NCI-H226 (cell line): Measurements from ENCODE around the gene CEP112.
"Not testable (repeated sequence)": the region's sequence is repeated elsewhere in the genome, so short reads cannot be mapped to it uniquely, and the experiment has no call there.

Experiments
- DNase-seq: peaks from one replicate; pipeline ENCODE4 v3.0.0-alpha.2; 2015

Gene CEP112

DNA sequence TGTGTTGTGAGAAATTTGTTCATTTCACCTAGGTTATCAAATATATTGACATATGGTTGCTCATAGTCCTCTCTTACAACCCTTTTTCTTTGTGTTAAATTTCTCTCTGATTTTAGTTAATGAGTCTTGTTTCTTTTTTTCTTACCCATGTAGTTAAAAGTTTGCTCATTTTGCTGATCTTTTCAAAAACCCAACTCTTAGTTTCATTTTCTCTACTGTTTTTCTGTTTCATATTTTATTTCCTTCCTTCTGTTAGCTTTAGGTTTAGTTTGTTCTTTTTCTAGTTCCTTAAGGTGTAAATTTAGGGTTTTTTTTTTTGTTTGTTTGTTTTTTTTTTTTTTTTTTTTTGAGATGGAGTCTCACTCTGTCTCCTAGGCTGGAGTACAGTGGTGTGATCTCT is 42.4 kb downstream of the CEP112 start:
- DNase-seq, result no peak

DNA sequence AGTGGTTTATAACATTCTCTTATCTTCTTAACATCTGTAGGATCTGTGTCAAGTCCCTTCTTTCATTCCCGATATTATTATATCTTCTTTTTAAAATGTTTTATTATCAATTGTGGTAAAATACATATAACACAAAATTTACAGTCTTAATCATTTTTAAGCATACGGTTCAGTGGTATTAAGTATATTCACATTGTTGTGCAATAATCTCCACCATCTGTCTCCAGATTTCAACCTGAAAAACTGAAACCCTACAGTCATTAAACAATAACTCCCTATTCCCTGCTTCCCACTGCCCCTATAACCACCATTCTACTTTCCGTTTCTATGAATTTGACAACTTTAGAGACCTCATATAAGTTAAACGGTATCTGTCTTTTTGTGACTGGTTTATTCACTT is 45.5 kb downstream of the CEP112 start:
- no peak for DNase-seq

DNA sequence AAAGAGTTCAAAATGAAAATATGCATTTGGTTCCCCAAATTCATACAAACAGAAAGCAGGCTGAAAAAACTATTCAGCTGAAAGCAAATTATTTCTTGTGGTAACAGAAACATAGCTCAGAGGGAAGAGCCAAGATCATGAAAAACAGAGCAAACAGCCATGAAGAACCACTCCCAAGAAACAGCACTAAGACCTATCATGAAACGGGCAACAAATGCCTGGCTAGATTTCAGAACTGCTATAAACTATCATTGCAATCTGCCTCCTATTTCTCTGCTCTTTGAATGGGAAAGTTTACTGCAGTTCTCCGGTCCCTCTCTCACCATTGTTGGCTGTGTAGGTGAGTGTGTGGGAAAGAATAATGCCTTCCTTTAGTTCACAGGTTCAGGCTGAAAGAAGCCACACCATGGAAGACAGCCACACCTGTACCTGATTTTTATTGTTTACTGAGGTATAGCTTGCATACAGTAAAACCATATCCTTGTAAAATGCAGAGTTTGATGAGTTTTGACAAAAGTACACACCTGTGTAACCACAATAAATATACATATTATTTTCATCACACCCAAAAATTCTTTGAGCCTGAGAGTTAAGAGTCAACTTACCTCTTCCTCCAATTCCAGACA is 48.2 kb downstream of the CEP112 start:
- no peak for DNase-seq

DNA sequence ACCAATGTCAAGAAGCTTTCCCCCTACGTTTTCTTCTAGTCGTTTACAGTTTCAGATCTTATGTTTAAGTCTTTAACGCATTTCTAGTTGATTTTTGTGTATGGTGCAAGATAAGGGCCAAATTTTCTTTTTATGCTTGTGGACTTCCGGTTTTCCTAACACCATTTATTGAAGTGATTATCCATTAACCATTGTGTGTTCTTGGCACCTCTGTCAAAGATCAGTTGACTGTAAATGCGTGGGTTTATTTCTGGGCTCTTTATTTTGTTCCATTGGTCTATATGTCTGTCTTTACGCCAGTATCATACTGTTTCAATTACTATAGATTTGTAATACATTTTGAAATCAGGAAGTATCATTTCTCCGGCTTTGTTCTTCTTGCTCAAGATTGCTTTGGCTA is 49.5 kb downstream of the CEP112 start:
- no peak for DNase-seq

DNA sequence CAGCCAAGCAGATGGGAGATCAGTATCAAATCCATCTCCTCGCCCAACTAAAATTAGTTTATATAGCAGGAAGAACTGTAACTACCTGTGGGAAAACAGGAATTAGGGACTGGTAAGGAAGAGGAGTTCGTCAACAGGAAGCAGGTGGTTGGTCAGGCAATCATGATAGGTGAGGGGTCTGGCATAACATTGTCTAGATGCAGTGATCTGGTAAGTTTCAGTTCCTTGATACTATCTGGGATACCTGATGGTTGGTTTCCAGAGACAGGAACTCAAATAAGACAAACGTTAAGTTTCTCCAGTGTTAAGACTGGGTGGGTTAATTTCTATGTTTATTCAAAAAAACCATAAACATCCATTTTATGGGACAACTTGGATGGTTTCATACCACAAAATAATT is 53.8 kb downstream of the CEP112 start:
- no peak for DNase-seq

DNA sequence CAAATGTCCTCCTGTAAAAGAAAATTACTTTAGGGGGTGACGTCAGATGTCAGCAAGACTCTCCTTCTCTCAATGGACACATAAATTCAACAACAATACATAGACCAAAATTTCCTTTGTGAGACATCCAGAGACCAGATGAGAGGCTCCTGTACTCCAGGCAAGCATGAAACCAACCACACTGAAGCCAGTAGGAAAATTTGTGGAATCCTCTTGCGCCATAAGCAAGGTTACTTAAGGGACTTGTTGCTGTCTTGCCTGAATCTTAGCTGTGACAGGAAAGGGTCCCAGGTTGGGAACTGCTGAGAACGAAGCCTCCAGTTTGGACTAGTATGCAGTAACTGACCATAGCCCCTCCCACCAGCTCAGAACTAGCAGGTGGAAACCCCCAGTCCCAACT is 56.0 kb downstream of the CEP112 start:
- DNase-seq, result no peak

DNA sequence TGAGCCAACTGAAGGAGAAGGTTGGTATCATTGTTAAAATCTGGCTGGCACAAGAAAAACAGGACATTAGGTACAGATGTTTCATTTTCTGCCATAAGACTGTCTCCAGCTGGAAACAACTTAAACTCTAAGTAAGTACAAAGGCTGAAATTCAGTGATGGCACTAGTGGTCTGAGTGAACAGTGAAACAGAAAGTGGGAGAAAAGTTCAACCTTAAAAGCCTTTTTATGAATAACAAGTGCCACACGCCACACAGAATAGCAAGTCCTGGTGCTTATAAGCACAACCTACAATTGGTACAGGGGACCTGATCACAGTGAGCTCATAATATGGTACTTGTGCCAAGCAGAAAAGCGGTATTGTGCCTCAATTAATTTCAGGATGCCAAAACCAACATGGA is 56.7 kb downstream of the CEP112 start:
- no peak for DNase-seq

DNA sequence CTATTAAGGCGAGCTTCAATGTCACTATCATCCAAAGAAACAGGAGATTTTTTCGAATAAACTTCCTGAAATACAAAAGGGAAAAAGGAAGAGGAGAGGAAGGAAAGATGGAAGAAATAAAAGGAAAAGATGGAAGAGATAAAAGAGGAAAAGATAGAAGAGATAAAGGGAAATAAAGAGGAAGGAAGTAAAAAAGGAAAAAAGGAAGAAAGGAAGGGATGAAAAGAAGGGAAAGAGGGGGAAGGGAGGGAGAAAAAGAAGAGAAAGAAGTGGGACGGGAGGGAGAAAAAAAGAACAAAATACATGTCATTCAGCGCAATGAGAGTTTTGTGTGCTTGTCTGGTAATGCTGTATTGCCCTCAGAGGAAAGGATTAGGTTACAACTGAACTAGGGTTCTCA is 62.2 kb downstream of the CEP112 start:
- DNase-seq, result no peak

DNA sequence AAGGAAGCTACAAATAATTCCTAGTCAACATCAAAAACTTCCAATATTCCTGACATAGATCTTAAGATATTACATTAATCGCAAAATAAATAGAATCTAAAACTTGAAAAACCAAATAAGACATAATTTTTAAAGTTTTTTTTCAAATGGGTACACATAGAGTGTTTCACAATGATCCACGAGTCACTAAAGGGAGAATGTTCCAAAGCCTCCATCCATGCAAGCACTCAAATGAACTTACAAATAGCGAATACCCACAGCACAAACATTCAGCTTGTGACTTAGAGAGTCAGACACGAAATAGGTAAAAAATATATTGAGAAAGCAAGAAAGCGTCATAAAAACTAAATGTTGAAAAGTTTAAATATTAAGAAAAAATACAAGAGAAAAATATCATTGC is 65.7 kb downstream of the CEP112 start:
- DNase-seq, result no peak

DNA sequence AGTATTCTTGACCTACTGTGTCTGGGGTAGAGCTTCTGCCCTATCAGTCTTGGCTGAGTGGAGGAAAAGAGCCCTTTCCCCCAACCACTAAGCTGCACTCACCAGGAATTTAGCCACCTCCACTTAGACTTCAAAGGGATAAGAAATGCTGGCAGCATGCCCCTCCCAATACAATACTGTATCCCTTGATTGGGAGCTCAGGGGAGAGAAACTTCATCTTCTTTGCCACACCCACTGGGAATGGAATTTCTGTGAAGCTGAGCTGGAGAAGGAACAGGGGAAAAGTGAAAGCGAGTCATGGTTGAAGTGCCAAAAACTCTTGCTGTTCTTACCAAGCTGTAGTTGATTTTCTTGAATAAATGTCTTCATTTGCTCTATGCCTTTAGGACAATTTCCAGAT is 68.8 kb downstream of the CEP112 start:
- DNase-seq, result peak; percentile 79

DNA sequence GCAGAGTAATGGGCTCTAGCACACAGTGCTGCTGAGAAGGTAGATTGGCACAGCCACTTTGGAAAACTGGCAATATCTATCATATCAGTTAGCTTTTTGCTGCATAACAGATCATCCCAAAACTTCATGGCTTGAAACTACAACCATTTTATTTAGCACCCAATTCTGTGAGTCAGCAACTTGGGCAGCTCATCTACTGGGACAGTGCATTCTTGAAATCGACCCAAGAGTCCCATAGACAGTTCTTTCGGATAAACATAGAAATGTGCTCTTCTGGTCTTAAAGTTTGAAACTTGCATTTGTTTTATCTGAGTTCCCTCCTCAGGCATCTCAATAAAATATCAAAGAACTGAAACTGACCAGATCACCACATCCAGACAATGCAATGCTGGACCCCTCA is 76.7 kb downstream of the CEP112 start:
- DNase-seq, result no peak

DNA sequence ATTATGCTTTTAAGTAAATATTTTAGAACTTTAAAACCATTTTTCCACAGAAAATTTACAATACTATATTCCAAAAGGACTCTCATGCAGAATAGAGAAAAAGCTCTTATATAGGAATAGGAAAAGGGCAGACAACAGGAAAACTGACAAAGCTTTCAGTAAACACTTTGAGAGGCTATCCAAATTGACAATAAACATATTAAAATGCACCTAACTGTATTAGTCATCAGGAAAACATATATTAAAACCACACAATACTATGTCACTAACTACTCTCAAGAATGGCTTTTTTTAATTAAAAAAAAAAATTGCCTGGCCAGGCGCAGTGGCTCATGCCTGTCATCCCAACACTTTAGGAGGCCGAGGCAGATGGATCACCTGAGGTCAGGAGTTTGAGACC is 77.3 kb downstream of the CEP112 start:
- no peak for DNase-seq

DNA sequence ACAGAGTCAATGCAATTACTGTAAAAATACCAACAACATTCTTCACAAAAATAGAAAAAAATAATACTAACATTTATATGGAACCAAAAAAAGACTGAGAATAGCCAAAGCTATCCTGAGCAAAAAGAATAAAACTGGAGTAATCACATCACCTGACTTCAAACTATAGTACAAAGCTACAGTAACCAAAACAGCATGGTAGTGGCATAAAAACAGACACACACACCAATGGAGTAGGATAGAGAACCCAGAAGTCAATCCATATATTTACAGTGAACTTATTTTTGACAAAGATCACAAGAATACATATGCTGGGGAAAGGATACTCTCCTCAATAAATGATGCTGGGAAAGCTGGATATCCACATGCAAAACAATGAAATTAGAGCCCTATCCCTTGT is 84.2 kb downstream of the CEP112 start:
- DNase-seq, result no peak

DNA sequence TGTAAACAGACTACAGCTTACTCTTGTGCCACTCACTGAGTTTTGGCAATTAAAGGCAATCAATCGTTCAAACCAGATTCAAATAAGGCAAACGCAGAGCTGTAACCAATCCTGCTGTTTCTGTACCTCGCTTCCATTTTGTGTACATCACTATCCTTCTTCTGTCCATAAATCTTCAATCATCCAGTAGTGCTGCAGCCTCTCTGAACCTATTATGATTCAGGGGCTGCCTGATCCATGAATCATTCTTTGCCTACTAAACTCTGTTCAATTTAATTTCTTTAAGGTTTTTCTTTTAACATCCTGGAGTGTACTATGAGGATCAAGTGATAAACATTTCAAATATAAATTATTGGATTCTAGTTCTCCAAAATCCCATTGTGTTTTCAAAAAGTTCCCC is 93.9 kb downstream of the CEP112 start:
- DNase-seq, result no peak

DNA sequence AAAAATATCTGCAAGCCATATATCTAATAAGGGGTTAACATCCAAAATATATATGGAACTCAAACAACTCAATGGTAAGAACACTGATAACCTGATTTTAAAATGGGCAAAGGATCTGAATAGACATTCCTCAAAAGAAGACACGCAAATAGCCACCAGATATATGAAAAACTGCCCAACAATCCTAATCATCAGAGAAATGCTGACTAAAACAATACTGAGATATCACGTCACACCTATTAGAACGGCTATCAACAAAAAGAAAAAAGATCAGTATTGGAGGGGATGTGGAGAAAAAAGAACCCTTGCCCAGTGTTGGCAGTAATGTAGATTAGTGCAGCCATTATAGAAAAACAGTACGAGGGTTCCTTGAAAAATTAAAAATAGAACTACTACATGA is 97.2 kb downstream of the CEP112 start:
- DNase-seq, result no peak

DNA sequence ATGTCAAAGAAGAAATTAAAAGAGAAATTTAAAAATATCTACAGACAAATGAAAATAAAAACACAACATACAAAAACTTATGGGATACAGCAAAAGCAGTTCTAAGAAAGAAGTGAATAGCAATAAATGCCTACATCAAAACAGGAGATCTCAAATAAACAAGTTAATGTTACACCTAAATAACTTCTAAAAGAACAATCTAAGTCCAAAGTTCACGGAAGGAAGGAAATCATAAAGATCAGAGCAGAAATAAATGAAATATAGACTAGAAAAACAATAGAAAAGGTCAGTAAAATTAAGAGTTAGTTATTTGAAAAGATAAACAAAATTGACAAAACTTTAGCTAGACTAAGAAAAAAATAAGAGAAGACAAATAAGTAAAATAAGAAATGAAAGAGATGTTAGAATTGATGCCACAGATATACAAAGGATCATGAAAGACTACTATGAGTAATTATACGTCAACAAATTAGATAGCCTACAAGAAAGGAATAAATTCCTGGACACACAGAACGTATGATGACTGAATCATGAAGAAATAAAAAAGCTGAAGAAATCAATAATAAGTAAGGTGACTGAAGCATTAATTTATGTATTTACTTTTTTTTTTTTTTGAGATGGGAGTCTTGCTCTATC is 100.4 kb downstream of the CEP112 start:
- DNase-seq, result no peak

DNA sequence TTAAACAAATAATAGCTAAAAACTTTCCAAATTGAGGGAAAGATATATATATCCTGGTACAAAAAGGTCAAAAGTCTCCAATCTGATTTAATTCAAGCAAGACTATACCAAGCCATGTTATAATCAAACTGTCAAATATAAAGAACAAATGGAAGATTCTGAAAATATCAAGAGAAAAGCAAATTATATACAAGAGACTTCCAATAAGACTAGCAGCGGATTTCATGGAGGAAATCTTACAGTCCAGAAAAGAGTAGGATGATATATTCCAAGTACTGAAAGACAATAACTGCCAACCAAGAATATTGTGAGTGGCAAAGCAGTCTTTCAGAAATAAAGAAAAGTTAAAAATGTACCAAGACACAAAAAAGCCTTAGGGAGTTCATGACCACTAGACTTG is 102.2 kb downstream of the CEP112 start:
- DNase-seq, result no peak

DNA sequence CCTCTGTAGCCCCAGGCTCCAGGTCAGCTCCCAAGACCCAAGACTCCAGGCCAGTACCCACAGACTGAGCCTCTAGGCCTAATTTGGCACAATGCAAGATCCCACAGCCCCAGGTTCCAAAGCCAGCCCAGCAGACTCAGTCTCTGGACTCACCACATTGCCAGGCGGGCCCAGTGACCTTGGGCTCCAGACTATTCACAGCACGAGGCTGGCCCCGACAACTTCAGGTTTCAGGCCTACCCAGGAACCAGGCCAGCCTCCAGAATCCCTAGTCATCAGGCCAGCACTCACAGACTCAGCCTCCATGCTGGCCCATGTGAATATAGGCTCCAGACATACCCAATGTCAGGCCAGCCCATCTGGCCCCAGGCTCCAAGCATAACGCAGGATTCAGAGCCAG is 103.8 kb downstream of the CEP112 start:
- no peak for DNase-seq

DNA sequence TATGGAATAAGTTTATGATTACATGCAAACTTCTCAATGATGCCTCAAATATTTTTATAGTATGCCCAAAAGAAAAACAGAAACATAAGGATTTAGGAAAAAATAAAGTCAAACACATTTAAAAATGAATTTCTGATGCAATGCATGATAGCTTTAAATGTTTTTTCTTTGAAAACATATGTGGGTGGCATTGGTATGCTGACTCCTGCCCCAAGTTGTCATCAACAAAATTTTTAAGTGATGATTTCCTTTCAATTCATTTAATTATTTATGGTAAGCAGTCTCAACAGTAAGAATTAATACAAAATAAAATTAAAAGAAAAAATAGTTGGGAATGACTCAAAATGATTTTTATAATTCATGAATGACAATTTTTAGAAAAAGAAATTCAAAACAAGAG is 104.9 kb downstream of the CEP112 start:
- DNase-seq, result no peak

DNA sequence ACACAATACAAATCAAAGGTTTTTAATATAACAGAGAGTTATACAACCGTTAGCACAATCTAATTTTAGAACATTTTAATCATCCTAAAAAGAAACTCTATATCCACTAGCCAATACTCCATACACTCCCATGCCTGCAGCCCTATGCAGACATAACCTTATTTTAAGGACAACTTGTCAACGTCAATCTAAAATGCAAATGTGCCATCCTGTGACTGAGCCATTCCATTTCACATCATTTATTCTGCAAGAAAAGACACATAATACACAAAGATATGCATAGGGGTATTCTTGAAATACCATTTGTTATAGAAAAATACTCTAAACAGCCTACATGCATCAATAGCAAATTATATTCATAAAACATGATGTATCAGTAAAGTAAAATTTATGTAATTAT is 106.7 kb downstream of the CEP112 start:
- no peak for DNase-seq

DNA sequence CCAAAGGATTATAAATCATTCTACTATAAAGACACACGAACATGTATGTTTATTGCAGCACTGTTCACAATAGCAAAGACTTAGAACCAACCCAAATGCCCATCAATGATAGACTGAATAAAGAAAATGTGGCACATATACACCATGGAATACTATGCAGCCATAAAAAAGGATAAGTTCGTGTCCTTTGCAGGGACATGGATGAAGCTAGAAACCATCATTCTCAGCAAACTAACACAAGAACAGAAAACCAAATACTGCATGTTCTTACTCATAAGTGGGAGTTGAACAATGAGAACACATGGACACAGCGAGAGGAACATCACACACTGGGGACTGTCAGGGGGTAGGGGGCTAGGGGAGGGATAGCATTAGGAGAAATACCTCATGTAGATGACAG is 111.3 kb downstream of the CEP112 start:
- DNase-seq, result not testable (repeated sequence)

DNA sequence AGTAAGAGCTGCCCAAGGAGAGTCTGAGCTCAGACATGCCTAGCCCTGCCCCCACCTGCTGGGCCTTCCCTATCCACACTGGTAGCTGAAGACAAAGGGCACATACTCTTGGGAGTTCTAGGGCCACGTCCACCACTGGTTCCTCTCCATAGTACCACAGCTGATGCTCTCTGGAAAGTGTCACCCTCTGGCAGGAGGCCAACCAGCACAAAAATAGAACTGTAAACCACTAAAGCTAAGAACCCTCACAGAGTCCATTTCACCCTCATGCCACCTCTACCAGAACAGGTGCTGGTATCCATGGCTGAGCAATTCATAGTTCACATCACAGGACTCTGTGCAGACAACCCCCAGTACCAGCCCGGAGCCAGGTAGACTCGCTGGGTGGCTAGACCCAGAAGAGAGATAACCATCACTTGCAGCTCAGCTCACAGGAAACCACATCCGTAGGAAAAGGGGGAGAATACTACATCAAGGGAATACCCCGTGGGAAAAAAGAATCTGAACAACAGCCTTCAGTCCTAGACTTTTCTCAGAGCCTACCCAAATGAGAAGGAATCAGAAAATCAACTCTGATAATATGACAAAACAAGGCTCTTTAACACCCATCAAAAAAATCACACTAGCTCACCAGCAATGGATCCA is 115.3 kb downstream of the CEP112 start:
- no peak for DNase-seq

DNA sequence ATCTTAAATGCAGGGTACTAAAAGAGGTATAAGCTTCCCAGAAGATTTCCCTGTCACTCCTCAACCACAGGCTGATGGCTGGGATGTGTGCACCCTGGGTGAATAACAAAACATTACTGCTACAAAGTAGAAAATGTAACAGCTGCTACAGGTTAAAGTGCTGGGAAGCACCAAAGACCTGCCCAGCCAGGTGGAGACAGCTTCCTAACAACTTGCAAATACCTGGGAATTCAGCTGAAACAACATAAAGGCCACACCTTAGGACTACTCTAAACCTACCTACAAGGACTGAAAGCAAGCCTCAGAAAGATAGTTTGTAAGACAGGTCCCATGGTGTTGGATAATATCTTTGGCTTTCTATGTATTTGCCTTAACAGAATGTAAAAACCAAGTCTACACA is 118.5 kb downstream of the CEP112 start:
- DNase-seq, result no peak

DNA sequence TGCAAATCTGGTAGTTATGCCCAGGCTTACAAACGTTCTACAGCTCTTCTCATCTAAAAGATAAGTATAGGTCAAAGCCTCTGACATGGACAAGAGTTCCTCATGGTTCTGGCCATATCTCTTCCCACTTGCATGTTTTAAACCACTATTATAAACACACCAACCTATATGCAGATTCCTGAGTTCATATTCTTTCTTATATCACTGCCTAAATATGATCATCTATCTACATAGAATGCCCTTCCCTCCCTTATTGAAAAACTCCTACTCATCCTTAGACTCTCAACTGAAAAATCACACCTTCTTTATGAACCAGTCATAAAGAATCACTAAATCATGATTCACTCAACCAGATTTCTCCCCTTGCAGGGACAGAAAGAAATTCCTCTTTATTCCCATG is 128.2 kb downstream of the CEP112 start:
- DNase-seq, result no peak

DNA sequence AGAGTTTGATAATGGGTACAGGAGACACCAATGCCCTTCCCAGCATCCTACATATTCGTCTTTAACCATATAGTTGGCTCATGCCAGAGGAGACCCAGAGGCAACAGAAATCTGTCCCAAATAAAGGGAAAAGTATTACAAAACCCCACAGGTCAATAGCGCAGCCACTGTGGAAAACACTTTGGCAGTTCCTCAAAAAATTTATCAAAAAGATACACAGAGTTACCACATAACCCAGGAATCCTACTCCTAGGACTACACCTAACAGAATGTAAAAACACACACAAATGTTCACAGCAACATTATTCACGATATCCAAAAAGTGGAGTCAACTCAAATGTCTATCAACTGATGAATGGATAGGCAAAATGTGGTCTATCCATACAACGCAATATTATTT is 135.8 kb downstream of the CEP112 start:
- no peak for DNase-seq
